Measurements from ENCODE around the gene DLEC1. TPM values are rescaled to one million over a fixed set of nuclear protein-coding genes. Genes with fewer than 3 reads are reported as not detected.

DLEC1 gene
- polyA plus RNA-seq, 1 donor from 2014 or later: 0.25 TPM

DNA sequence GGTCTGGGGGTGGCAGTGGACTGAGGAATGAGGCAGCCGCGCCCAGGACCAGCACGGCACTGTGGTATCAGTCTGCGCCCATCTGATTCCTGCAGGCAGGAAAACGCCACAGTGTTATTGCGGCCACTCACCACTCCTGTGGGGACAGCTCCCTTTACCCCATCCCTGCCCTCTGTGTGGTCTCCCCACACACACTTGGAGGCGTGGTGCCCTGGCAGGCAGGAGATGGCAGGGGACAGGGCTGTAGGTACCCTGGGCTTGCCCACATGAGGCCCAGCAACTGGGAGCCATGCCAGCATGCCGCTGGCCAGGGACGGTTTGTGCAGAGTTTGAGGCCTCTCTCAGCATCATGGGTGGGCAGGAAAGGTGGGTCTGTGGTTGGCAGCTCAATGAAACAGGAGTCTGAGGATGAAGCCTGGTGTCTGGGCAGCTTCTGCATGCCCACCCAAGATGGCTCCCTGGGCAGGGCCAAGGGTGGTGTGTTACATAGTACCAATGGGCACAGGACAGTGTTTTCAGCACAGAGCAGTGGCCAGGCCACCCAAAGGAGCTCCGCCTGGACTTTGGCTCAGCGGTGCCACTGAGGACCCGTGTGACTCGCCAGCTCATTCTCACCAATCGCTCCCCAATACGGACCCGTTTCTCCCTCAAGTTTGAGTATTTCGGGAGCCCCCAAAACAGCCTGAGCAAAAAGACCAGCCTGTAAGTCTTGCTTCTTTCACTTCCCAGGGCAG is 70.7 kb downstream of the DLEC1 start:
- Histone ChIP-seq H3K27me3 (ENCODE audit: insufficient read depth, low read depth, low read length) (no peaks in the 10 kb centered on the region), H3K9ac (ENCODE audit: low read length) (no peak overlapping the region), H3K27ac (ENCODE audit: low read length) (no peak overlapping the region), H3F3A (ENCODE audit: insufficient read depth, low read length, poor library complexity, severe bottlenecking) (no peaks in the 10 kb centered on the region), H4K20me1 (ENCODE audit: insufficient read depth) (no peaks in the 10 kb centered on the region), H3K79me2 (replicated peaks; ENCODE audit: insufficient read depth, low read length) (no peaks in the 10 kb centered on the region), H2AFZ (ENCODE audit: low read depth, low read length) (no peak overlapping the region), H3K4me3 (ENCODE audit: low read length) (no peak overlapping the region), H3K9me2 (ENCODE audit: insufficient read depth, low read length) (no peaks in the 10 kb centered on the region), H3K4me2 (ENCODE audit: low read length) (no peak overlapping the region), H3K9me3 (ENCODE audit: low read length) (no peaks in the 10 kb centered on the region), H3K36me3 (ENCODE audit: insufficient read depth, low read length) (no peaks in the 10 kb centered on the region)
- TF ChIP-seq EZH2 (IDR thresholded peaks at IDR 0.05; ENCODE audit: borderline replicate concordance, insufficient read depth, low read length, poor library complexity, severe bottlenecking) (no peak), RAD21 (conservative IDR thresholded peaks at IDR 0.05) (no peak), TAF1 (IDR thresholded peaks at IDR 0.05; ENCODE audit: low read depth) (no peak), POLR2AphosphoS5 (IDR thresholded peaks at IDR 0.05) (no peak), MXI1 (conservative IDR thresholded peaks at IDR 0.05; ENCODE audit: poor library complexity, severe bottlenecking) (no peak), SMC3 (conservative IDR thresholded peaks at IDR 0.05; ENCODE audit: poor library complexity) (no peak), EP300 (conservative IDR thresholded peaks at IDR 0.05; ENCODE audit: poor library complexity, severe bottlenecking) (no peak)
- TF ChIP-seq, protein P1, sequence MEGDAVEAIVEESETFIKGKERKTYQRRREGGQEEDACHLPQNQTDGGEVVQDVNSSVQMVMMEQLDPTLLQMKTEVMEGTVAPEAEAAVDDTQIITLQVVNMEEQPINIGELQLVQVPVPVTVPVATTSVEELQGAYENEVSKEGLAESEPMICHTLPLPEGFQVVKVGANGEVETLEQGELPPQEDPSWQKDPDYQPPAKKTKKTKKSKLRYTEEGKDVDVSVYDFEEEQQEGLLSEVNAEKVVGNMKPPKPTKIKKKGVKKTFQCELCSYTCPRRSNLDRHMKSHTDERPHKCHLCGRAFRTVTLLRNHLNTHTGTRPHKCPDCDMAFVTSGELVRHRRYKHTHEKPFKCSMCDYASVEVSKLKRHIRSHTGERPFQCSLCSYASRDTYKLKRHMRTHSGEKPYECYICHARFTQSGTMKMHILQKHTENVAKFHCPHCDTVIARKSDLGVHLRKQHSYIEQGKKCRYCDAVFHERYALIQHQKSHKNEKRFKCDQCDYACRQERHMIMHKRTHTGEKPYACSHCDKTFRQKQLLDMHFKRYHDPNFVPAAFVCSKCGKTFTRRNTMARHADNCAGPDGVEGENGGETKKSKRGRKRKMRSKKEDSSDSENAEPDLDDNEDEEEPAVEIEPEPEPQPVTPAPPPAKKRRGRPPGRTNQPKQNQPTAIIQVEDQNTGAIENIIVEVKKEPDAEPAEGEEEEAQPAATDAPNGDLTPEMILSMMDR (IDR thresholded peaks at IDR 0.05; ENCODE audit: poor library complexity, severe bottlenecking): no peak
- TF ChIP-seq, protein P2, sequence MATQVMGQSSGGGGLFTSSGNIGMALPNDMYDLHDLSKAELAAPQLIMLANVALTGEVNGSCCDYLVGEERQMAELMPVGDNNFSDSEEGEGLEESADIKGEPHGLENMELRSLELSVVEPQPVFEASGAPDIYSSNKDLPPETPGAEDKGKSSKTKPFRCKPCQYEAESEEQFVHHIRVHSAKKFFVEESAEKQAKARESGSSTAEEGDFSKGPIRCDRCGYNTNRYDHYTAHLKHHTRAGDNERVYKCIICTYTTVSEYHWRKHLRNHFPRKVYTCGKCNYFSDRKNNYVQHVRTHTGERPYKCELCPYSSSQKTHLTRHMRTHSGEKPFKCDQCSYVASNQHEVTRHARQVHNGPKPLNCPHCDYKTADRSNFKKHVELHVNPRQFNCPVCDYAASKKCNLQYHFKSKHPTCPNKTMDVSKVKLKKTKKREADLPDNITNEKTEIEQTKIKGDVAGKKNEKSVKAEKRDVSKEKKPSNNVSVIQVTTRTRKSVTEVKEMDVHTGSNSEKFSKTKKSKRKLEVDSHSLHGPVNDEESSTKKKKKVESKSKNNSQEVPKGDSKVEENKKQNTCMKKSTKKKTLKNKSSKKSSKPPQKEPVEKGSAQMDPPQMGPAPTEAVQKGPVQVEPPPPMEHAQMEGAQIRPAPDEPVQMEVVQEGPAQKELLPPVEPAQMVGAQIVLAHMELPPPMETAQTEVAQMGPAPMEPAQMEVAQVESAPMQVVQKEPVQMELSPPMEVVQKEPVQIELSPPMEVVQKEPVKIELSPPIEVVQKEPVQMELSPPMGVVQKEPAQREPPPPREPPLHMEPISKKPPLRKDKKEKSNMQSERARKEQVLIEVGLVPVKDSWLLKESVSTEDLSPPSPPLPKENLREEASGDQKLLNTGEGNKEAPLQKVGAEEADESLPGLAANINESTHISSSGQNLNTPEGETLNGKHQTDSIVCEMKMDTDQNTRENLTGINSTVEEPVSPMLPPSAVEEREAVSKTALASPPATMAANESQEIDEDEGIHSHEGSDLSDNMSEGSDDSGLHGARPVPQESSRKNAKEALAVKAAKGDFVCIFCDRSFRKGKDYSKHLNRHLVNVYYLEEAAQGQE (IDR thresholded peaks at IDR 0.05; ENCODE audit: borderline replicate concordance): no peak

DNA sequence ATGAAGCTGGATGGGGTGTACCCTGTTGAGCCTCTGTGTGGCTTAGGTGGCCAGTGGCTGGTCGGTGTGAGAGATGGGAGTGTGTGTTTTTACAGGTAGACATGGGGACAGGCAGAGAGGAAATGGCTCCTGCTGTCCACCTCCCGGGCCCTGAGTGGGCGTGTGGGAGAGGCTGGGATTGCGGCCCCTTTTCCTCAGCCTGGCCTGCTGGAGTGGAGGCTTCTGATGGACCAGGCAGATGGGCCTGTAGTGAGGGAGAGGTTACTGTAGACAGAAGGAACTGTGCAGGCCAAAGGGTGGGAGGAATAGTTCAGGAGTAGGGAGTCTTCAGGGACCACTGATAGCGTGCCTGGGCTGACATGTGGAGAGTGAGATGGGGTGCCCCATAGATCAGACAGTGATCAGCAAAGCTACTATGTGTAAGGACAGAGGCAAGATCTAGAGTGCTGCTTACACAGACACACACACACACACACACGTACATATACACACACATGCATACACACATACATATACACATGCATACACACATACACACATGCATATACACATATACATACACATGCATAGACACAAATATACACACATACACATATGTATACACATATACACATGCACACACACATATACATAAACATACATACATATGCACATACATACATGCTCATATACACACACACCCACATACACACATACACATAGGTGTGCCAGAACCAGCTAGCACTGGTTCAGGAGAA is 71.5 kb downstream of the DLEC1 start:
- H3K4me2 ChIP-seq (ENCODE audit: low read length): no peak overlapping the region

More for the DNA sequence above, 71.5 kb downstream of the DLEC1 start:
- Histone ChIP-seq H3K9me2 (ENCODE audit: insufficient read depth, low read length) (no peaks in the 10 kb centered on the region), H3K9ac (ENCODE audit: low read length) (no peak overlapping the region), H3K27ac (ENCODE audit: low read length) (no peak overlapping the region), H3F3A (ENCODE audit: insufficient read depth, low read length, poor library complexity, severe bottlenecking) (no peaks in the 10 kb centered on the region), H4K20me1 (ENCODE audit: insufficient read depth) (no peaks in the 10 kb centered on the region), H3K27me3 (ENCODE audit: insufficient read depth, low read depth, low read length) (no peaks in the 10 kb centered on the region), H3K36me3 (ENCODE audit: insufficient read depth, low read length) (no peaks in the 10 kb centered on the region), H3K4me3 (ENCODE audit: low read length) (no peak overlapping the region), H3K79me2 (replicated peaks; ENCODE audit: insufficient read depth, low read length) (no peaks in the 10 kb centered on the region), H3K9me3 (ENCODE audit: low read length) (no peaks in the 10 kb centered on the region), H2AFZ (ENCODE audit: low read depth, low read length) (no peak overlapping the region)
- TF ChIP-seq EZH2 (IDR thresholded peaks at IDR 0.05; ENCODE audit: borderline replicate concordance, insufficient read depth, low read length, poor library complexity, severe bottlenecking) (no peak), TAF1 (IDR thresholded peaks at IDR 0.05; ENCODE audit: low read depth) (no peak), EP300 (conservative IDR thresholded peaks at IDR 0.05; ENCODE audit: poor library complexity, severe bottlenecking) (no peak), POLR2AphosphoS5 (IDR thresholded peaks at IDR 0.05) (no peak), SMC3 (conservative IDR thresholded peaks at IDR 0.05; ENCODE audit: poor library complexity) (no peak), MXI1 (conservative IDR thresholded peaks at IDR 0.05; ENCODE audit: poor library complexity, severe bottlenecking) (no peak), RAD21 (conservative IDR thresholded peaks at IDR 0.05) (no peak)
- TF ChIP-seq, protein P2 (IDR thresholded peaks at IDR 0.05; ENCODE audit: borderline replicate concordance): no peak
- TF ChIP-seq, protein P1 (IDR thresholded peaks at IDR 0.05; ENCODE audit: poor library complexity, severe bottlenecking): no peak
